ENCODE results near the gene THADA.

DNA sequence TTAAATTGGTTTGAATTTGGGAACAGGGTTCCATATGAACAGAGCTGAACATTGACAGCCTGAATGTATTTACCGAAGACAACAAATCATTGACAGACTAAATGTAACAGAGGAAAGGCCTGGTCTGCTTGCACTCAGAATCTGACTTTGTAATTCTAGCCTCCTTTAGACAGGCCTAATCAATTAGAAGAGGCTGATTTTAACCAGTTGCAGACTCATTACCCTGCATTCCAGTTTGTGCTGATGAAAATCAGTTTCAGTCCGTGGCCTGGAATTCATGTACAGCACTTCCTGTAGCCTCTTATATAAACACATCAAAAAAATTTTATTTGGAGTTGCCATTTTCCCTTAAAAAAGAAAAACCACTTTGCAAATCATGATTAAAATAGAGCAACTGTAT lies 276.3 kb downstream of the THADA start:
- TF ChIP-seq, protein P1, sequence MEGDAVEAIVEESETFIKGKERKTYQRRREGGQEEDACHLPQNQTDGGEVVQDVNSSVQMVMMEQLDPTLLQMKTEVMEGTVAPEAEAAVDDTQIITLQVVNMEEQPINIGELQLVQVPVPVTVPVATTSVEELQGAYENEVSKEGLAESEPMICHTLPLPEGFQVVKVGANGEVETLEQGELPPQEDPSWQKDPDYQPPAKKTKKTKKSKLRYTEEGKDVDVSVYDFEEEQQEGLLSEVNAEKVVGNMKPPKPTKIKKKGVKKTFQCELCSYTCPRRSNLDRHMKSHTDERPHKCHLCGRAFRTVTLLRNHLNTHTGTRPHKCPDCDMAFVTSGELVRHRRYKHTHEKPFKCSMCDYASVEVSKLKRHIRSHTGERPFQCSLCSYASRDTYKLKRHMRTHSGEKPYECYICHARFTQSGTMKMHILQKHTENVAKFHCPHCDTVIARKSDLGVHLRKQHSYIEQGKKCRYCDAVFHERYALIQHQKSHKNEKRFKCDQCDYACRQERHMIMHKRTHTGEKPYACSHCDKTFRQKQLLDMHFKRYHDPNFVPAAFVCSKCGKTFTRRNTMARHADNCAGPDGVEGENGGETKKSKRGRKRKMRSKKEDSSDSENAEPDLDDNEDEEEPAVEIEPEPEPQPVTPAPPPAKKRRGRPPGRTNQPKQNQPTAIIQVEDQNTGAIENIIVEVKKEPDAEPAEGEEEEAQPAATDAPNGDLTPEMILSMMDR (IDR thresholded peaks at IDR 0.05; ENCODE audit: borderline replicate concordance, extremely low read depth, low read length, poor library complexity, severe bottlenecking): no peak
- TF ChIP-seq EZH2 (IDR thresholded peaks at IDR 0.05; ENCODE audit: borderline replicate concordance, low read depth, low read length, severe bottlenecking): no peak
